Measurements from ENCODE around the gene MOB1B. TPM values are rescaled to one million over a fixed set of nuclear protein-coding genes. Genes with fewer than 3 reads are reported as not detected.

The MOB1B gene
- total and polyA plus RNA-seq, 10 of the 15 experiments (the other 5 are each of a cell fraction or from before 2014, with no cell fraction given), result 1.9 to 11.4 (median 6.1) TPM

DNA sequence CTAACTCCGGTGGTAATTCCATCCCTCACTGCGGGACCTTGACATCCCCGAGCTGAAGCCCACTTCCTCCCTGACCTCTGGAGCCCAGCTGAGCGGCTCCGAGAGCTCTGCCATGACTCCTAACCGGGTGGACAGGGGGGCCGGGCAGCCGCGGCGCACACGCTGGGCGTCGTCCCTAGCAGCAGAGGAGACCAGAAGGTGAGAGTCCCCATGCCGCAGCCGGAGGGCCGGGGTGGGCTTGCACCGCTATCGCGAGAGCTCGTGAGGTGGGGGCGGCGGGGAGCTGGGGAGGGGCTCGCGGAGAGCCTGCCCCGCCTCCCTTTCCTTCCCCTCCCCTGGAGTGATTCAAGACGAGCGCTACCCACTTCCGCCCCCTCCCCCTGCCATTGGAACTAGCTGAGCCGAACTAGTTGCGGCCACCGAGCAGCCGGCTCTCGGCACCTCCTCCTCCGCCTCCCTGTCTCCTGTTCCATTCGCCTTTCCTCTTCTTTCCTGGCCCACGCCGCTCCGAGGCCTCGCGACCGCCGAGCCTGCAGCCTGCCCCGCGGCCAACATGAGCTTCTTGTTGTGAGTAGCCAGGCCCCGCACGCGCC is at the start of gene MOB1B (continued):
- TF ChIP-seq IRF4 (IDR thresholded peaks at IDR 0.05; ENCODE audit: low read depth, low read length), result no peak
- no peak for TF ChIP-seq TCF3 (IDR thresholded peaks at IDR 0.05; ENCODE audit: borderline replicate concordance, insufficient read depth, low read depth, low read length)
- TF ChIP-seq, protein P1, sequence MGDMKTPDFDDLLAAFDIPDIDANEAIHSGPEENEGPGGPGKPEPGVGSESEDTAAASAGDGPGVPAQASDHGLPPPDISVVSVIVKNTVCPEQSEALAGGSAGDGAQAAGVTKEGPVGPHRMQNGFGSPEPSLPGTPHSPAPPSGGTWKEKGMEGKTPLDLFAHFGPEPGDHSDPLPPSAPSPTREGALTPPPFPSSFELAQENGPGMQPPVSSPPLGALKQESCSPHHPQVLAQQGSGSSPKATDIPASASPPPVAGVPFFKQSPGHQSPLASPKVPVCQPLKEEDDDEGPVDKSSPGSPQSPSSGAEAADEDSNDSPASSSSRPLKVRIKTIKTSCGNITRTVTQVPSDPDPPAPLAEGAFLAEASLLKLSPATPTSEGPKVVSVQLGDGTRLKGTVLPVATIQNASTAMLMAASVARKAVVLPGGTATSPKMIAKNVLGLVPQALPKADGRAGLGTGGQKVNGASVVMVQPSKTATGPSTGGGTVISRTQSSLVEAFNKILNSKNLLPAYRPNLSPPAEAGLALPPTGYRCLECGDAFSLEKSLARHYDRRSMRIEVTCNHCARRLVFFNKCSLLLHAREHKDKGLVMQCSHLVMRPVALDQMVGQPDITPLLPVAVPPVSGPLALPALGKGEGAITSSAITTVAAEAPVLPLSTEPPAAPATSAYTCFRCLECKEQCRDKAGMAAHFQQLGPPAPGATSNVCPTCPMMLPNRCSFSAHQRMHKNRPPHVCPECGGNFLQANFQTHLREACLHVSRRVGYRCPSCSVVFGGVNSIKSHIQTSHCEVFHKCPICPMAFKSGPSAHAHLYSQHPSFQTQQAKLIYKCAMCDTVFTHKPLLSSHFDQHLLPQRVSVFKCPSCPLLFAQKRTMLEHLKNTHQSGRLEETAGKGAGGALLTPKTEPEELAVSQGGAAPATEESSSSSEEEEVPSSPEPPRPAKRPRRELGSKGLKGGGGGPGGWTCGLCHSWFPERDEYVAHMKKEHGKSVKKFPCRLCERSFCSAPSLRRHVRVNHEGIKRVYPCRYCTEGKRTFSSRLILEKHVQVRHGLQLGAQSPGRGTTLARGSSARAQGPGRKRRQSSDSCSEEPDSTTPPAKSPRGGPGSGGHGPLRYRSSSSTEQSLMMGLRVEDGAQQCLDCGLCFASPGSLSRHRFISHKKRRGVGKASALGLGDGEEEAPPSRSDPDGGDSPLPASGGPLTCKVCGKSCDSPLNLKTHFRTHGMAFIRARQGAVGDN (IDR thresholded peaks at IDR 0.05), result no peak
- TF ChIP-seq MEF2A (IDR thresholded peaks at IDR 0.05; ENCODE audit: insufficient read depth, low read depth, low read length), result no peak
- no peak for TF ChIP-seq DPF2 (IDR thresholded peaks at IDR 0.05)
- TF ChIP-seq, protein P2, sequence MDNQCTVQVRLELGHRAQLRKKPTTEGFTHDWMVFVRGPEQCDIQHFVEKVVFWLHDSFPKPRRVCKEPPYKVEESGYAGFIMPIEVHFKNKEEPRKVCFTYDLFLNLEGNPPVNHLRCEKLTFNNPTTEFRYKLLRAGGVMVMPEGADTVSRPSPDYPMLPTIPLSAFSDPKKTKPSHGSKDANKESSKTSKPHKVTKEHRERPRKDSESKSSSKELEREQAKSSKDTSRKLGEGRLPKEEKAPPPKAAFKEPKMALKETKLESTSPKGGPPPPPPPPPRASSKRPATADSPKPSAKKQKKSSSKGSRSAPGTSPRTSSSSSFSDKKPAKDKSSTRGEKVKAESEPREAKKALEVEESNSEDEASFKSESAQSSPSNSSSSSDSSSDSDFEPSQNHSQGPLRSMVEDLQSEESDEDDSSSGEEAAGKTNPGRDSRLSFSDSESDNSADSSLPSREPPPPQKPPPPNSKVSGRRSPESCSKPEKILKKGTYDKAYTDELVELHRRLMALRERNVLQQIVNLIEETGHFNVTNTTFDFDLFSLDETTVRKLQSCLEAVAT (IDR thresholded peaks at IDR 0.05), result 0 out of 2 replicates have a peak, but pooled peaks have one; percentile 18
- 0 out of 2 replicates have a peak, but pooled peaks have one; percentile 14 for TF ChIP-seq BCL11A (IDR thresholded peaks at IDR 0.05; ENCODE audit: low read depth, low read length)
- TF ChIP-seq, protein P3, sequence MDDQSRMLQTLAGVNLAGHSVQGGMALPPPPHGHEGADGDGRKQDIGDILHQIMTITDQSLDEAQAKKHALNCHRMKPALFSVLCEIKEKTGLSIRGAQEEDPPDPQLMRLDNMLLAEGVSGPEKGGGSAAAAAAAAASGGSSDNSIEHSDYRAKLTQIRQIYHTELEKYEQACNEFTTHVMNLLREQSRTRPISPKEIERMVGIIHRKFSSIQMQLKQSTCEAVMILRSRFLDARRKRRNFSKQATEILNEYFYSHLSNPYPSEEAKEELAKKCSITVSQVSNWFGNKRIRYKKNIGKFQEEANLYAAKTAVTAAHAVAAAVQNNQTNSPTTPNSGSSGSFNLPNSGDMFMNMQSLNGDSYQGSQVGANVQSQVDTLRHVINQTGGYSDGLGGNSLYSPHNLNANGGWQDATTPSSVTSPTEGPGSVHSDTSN (IDR thresholded peaks at IDR 0.05; ENCODE audit: insufficient replicate concordance, low read depth, low read length), result no peak
- TF ChIP-seq, protein P4, sequence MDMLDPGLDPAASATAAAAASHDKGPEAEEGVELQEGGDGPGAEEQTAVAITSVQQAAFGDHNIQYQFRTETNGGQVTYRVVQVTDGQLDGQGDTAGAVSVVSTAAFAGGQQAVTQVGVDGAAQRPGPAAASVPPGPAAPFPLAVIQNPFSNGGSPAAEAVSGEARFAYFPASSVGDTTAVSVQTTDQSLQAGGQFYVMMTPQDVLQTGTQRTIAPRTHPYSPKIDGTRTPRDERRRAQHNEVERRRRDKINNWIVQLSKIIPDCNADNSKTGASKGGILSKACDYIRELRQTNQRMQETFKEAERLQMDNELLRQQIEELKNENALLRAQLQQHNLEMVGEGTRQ (IDR thresholded peaks at IDR 0.05; ENCODE audit: borderline replicate concordance, low read depth, low read length), result no peak
- peak; percentile 59 for TF ChIP-seq IKZF1 (conservative IDR thresholded peaks at IDR 0.05)
- TF ChIP-seq, protein P5, sequence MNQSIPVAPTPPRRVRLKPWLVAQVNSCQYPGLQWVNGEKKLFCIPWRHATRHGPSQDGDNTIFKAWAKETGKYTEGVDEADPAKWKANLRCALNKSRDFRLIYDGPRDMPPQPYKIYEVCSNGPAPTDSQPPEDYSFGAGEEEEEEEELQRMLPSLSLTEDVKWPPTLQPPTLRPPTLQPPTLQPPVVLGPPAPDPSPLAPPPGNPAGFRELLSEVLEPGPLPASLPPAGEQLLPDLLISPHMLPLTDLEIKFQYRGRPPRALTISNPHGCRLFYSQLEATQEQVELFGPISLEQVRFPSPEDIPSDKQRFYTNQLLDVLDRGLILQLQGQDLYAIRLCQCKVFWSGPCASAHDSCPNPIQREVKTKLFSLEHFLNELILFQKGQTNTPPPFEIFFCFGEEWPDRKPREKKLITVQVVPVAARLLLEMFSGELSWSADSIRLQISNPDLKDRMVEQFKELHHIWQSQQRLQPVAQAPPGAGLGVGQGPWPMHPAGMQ (IDR thresholded peaks at IDR 0.05; ENCODE audit: borderline replicate concordance), result no peak
- TF ChIP-seq RBBP5 (conservative IDR thresholded peaks at IDR 0.05), result no peak
- TF ChIP-seq HDAC2 (IDR thresholded peaks at IDR 0.05), result no peak
- TF ChIP-seq ZNF274 (IDR thresholded peaks at IDR 0.05; ENCODE audit: insufficient read depth, insufficient read length), result no peak
- TF ChIP-seq, protein P6, sequence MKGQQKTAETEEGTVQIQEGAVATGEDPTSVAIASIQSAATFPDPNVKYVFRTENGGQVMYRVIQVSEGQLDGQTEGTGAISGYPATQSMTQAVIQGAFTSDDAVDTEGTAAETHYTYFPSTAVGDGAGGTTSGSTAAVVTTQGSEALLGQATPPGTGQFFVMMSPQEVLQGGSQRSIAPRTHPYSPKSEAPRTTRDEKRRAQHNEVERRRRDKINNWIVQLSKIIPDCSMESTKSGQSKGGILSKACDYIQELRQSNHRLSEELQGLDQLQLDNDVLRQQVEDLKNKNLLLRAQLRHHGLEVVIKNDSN (IDR thresholded peaks at IDR 0.05; ENCODE audit: borderline replicate concordance, extremely low read length, insufficient read depth, low read depth, low read length), result no peak
- TF ChIP-seq POLR2AphosphoS2 (IDR thresholded peaks at IDR 0.05; ENCODE audit: low read depth, low read length), result no peak
- TF ChIP-seq HCFC1 (IDR thresholded peaks at IDR 0.05; ENCODE audit: low read length), result no peak
- no peak for TF ChIP-seq ZNF217 (IDR thresholded peaks at IDR 0.05)
- TF ChIP-seq ESRRA (IDR thresholded peaks at IDR 0.05; ENCODE audit: low read length), result no peak
- TF ChIP-seq RELA (IDR thresholded peaks at IDR 0.05; ENCODE audit: borderline replicate concordance, partially characterized antibody), result no peak
- no peak for TF ChIP-seq CREM (IDR thresholded peaks at IDR 0.05; ENCODE audit: low read depth)
